Central memory CD8-positive, alpha-beta T cell (primary cell): Measurements from ENCODE around the gene CRAT.

ENCODE experiments used
- ATAC-seq: fragments of 150-1000 bp; cut with Tn5 transposase; replicated peaks from 2 replicates; pipeline ENCODE4 v1.10.0; 2022; ENCODE audit warnings: mild to moderate bottlenecking, moderate FRiP score, moderate number of reproducible peaks; ENCODE audit not compliant: poor library complexity, severe bottlenecking; ENCODE audit errors: extremely low read depth
- DNase-seq, 2 donors: peaks; one replicate each; pipeline ENCODE4 v3.0.0; 2021; ENCODE audit warnings: low spot score in 2 of 2
- H3K27ac Mint-ChIP-seq: one replicate; pipeline ENCODE4 v1.8.0; 2022; ENCODE audit warnings: low read depth, mild to moderate bottlenecking, moderate library complexity, mixed read lengths
- H3K27me3 Mint-ChIP-seq: one replicate; pipeline ENCODE4 v1.8.0; 2022; ENCODE audit warnings: mixed read lengths
- H3K36me3 Mint-ChIP-seq: one replicate; pipeline ENCODE4 v1.8.0; 2022; ENCODE audit warnings: mild to moderate bottlenecking, moderate library complexity, mixed read lengths; ENCODE audit not compliant: insufficient read depth
- H3K4me1 Mint-ChIP-seq: one replicate; pipeline ENCODE4 v1.8.0; 2022; ENCODE audit warnings: mixed read lengths
- H3K4me3 Mint-ChIP-seq: one replicate; pipeline ENCODE4 v1.8.0; 2022; ENCODE audit warnings: mild to moderate bottlenecking, moderate library complexity, mixed read lengths
- H3K9me3 Mint-ChIP-seq: one replicate; pipeline ENCODE4 v1.8.0; 2022; ENCODE audit warnings: mixed read lengths

Gene CRAT

DNA sequence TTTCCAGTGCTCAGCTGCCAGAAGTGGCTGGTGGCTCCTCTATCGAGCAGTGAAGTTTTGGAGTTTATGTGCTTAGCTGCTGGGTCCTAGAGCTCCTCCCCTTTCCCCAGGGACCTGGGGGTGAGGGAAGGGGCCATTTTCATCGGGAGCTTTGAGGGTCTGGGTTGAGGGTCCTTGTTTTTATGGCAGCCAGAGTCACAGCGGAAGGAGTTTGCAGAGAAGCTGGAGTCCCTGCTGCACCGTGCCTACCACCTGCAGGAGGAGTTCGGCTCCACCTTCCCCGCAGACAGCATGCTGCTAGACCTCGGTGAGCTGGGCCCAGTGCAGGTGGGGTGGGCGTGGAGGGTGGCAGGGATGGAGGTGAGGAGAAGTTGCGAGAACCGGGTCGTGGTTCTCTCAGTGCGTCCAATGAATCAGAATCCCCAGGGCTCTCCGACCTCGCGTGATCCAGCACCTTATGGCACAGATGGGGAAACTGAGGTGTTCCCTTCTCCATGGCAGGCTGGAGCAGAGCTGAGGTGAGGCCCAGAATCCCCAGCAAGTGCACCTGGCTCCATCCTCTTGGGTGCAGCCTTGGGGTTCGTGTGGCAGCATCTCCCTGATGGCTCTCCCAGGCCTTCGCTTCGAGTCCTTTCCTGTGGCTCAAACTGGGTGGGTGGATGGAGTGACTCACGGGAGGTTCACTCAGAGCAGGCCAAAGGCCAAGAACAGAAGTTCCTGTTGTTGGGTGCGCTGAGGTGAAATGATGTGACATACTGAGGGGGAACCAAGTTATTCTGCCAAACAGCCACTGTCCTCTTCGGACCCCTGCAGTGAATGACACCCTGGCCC, 51.4 kb downstream of the CRAT start:
- Mint-ChIP-seq H3K9me3 (no peaks in the 10 kb centered on the region), H3K27ac (no peak overlapping the region), H3K4me1 (no peaks in the 10 kb centered on the region), H3K27me3 (no peaks in the 10 kb centered on the region), H3K4me3 (no peak overlapping the region), H3K36me3 (peaks cover 37% of the 10 kb centered on the region)
- ATAC-seq = no peak
- DNase-seq = no peak

DNA sequence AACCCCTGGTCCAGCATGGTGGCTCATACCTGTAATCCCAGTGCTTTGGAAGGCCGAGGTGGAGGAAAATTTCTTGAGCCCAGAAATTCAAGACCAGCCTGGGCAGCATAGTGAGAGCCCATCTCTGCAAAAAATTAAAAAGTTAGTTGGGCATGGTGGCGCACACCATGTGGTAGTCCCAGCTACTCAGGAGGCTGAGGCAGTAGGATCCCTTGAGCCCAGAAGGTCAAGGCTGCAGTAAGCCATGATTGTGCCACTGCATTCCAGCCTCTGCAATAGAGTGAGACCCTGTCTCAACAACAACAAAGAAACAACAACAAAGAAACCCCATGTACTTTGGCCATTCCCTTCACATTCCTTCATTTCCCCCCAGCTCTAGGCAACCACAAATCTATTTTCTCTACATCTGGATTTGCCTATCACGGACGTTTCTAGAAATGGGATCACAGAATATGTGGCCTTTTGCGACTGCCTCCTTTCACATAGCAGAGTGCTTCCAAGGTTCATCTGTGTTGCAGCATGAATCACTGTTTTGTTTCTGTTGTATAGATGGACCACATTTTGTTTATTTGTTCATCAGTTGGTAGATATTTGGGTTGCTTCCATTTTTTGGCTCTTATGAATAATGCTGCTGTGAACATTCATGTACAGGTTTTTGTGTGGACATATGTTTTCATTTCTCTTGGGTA, 56.3 kb downstream of the CRAT start:
- H3K4me1 Mint-ChIP-seq = no peaks in the 10 kb centered on the region
- H3K9me3 Mint-ChIP-seq = no peaks in the 10 kb centered on the region
- H3K27me3 Mint-ChIP-seq = no peaks in the 10 kb centered on the region
- H3K27ac Mint-ChIP-seq = no peak overlapping the region
- H3K36me3 Mint-ChIP-seq = peaks cover 40% of the 10 kb centered on the region
- ATAC-seq (no peak), DNase-seq (no peak)
- H3K4me3 Mint-ChIP-seq = no peak overlapping the region

DNA sequence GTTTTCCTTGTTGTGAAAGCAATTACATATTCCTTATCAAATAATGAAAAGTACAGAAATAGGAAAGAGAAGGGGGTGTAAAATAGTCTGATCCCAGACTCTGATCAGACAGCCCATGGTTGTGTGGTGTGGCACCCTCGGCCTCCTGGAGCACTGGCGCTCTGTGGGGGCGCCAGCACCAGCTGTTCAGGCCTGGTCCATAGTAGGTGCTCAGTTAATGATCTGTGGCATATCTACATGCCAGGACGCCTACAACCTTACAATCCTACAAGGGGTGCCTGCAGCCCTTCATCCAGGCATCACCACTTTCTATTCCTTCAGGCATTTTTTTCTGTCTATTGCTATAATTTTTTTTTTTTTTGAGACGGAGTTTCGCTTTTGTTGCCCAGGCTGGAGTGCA, 57.6 kb downstream of the CRAT start:
- Mint-ChIP-seq H3K27ac (no peak overlapping the region), H3K4me1 (no peaks in the 10 kb centered on the region), H3K4me3 (no peak overlapping the region), H3K27me3 (no peaks in the 10 kb centered on the region), H3K36me3 (peaks cover 43% of the 10 kb centered on the region), H3K9me3 (no peaks in the 10 kb centered on the region)
- DNase-seq (no peak), ATAC-seq (no peak)

DNA sequence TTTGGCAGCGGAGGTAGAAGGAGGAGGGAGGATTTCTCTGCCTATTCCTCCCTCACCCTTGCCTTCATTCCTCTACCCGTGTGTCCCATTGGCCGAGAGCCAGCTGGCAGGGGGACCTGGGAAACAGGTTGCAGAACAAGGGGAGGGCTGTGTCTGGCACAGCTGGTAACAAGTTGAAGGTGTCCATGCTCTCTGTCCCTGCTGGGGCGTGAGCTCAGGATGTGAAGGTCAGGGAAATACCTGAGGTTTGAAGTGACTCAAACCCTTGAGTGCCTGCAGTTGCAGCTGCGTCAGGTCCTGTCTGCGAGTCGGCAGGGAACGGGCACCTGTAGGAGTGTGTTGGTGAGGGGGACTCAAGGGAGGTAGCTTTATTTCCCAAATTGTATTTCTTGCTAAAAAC, 58.0 kb downstream of the CRAT start:
- H3K36me3 Mint-ChIP-seq = peaks cover 43% of the 10 kb centered on the region
- H3K4me3 Mint-ChIP-seq = no peak overlapping the region
- H3K27me3 Mint-ChIP-seq = no peaks in the 10 kb centered on the region
- ATAC-seq = no peak
- H3K27ac Mint-ChIP-seq = no peak overlapping the region
- no peaks in the 10 kb centered on the region for H3K9me3 Mint-ChIP-seq
- no peaks in the 10 kb centered on the region for H3K4me1 Mint-ChIP-seq
- DNase-seq = no peak
